ENCODE results near the gene NDUFAF3.

NDUFAF3 gene, protein sequence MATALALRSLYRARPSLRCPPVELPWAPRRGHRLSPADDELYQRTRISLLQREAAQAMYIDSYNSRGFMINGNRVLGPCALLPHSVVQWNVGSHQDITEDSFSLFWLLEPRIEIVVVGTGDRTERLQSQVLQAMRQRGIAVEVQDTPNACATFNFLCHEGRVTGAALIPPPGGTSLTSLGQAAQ

GRCh38 chr3:49021813-49022687, at the start of gene NDUFAF3:
Gene NDUFAF3, plus strand, starts transcription at chr3:49022121. Its CDS starts 24 bp downstream, at chr3:49022145.
- peak; percentile 97 for DNase-seq

DNA sequence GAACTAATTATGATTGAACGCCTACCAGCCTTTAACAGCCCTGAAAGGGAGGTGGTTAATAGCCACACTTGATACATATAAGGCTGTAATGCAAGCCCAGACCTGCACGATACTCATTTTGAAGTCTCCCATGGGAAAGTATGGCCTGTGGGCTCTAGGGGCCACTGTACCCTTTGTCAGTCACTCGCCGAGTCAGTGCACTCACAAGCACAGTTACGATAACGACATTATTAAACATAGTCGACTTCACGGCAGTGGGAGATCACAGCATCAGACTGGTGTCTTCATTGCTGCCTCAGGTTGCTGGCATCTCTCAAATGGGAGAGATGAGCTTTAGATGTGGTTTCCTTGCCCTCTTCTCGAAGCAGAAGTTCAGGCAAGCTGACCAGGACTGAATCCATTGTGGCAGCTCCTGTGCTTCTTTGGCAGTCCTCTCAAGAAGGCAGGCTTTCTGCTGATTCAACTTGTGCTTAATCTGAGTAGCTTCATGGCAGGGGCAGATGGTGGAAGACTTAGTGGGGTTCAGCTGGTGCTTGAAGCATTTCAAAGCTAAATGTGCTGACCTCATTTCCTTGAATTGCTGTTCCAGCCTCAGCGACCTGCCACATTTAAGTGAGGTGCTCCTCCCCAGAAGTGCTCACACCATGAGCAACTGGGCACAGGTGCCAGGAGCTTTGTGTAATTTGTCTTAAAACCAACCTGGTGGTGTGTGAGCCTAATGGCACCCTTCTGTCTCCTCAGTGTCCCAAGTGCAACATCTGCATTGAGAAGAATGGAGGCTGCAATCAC, 47.7 kb upstream of the NDUFAF3 start:
- DNase-seq: no peak

GRCh38 chr3:48979451-48979850, 42.5 kb upstream of the NDUFAF3 start:
- no peak for DNase-seq

DNA sequence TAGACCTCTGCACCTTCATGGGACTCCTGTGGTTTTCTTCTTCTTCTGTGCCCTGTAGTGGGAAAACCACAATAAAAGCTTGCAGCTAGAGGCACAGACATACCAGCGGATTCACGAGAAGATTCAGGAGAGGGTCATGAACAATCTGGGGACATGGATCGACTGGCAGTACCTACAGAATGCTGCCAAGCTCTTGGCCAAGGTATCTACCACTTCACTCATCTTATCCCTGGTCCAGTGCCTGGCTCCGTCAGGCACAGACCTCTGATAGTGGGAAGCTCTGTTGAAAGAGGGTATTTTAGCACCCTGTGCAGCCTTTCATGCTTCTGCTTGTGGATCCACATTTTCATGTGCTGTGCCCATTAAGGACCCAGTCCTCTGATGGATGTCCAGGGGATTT, 41.6 kb upstream of the NDUFAF3 start:
- no peak for DNase-seq

DNA sequence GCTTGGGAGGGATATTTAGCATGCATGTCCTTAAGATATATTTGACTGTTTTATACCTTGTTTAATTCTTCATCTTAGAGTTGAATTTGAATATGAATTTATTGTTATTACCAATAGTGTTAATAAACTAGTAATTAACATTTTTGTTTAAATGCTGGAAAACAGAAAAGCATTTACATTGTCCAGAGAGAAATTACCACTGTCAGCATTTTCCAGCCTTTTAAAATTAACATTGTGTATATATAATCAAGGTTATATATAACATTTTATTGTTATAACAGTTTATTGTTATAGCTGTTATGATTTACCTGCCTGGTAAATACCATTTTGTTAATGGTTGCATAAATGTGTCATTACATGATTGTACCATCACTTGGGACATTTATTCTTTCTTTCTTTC, 39.9 kb upstream of the NDUFAF3 start:
- DNase-seq: no peak

- DNase-seq: no peak
These were observed 39.2 kb upstream of the NDUFAF3 start for GRCh38 chr3:48982686-48983085.

GRCh38 chr3:48983096-48983495, 38.8 kb upstream of the NDUFAF3 start:
- DNase-seq: no peak

GRCh38 chr3:48984663-48985062, 37.3 kb upstream of the NDUFAF3 start:
- DNase-seq: no peak

DNA sequence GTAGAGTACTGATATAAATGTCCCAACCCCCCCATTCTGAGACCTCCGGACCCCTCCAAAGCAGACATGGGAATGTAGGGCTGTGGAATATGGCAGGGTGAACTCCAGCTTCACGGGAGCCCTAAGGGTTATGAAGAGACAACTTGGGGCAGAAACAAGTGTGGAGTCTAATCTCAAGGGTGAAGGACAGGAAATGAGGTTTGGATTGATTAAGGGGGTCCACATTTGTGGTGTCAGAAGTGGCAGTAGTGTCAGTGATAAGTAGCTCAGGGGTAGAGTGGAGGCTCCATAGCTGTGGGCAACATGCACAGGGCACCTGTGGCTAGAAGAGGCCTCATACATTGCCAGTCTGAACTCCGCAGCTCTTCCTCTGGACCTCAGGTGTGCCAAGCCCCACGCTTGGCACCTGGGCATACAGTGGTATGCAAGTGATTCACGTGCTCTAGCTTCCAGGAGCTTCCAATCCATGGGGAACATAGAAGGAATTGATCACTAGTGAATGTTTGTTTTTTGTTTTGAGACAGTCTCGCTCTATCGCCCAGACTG, 36.0 kb upstream of the NDUFAF3 start:
- no peak for DNase-seq

- DNase-seq: no peak
These were observed 32.7 kb upstream of the NDUFAF3 start for GRCh38 chr3:48989126-48989795.

- peak; percentile 90 for DNase-seq
These were observed 31.9 kb upstream of the NDUFAF3 start, which contains the start of gene P4HTM for GRCh38 chr3:48989796-48990635. Gene P4HTM, plus strand, starts transcription at chr3:48990241. Its CDS starts 16 bp downstream, at chr3:48990257.

- DNase-seq: no peak
These were observed 31.1 kb upstream of the NDUFAF3 start for GRCh38 chr3:48990636-48991469.

- DNase-seq: no peak
These were observed 29.9 kb upstream of the NDUFAF3 start for GRCh38 chr3:48991851-48992545.

- no peak for DNase-seq
These were observed 28.1 kb upstream of the NDUFAF3 start for GRCh38 chr3:48993834-48994233.

- DNase-seq: no peak
These were observed 25.3 kb upstream of the NDUFAF3 start for GRCh38 chr3:48996640-48997039.

DNA sequence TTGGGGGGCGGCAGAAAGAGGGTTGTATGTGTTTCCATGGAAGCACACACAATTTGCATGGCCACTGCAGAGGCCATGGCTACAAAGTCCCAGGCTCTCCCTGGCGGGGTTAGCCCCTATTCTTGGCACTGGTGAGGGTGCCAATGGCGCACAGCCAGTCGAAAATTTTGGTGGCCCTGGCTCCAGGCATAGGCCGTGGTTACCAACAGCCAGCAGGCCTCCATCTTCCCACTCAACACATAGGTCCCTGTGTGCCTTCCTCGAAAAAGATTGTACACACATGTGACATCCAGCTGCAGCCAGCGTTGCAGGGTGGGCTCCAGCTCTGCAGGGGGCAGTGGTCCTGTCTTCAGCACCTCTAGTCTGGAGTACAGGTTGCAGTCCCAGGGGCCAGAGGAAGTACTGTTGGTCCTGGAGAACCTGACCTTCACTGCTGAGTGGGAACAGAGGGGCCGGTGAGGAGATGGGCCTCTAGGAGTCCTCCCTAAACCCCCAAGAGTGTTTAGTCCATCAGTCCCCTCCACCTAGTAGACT, 24.8 kb upstream of the NDUFAF3 start:
- DNase-seq: no peak

GRCh38 chr3:48997714-48998637, 23.9 kb upstream of the NDUFAF3 start:
- DNase-seq: no peak

- no peak for DNase-seq
These were observed 22.6 kb upstream of the NDUFAF3 start for GRCh38 chr3:48999085-48999858.

Measured in activated CD8-positive, alpha-beta memory T cell treated with anti-CD3 and anti-CD28 coated beads, Interleukin-2, amount 50 U/mL, for 48 hours (primary cell).